CD14-positive monocyte (primary cell): ENCODE results near the gene TRIM29. TPM values are rescaled to one million over a fixed set of nuclear protein-coding genes. Genes with fewer than 3 reads are reported as not detected.

Source experiments
- DNase-seq, 3 donors: peaks; one replicate each; pipeline ENCODE4 v3.0.0-alpha.2; 2011 to 2022
- H2AFZ ChIP-seq: 2 replicates; pipeline ENCODE4 v1.6.0; 2012; ENCODE audit warnings: mild to moderate bottlenecking, low read depth, low read length, inconsistent platforms; ENCODE audit not compliant: insufficient read depth, poor library complexity, severe bottlenecking
- H3K27ac ChIP-seq, 2 donors: 1 replicate in 1 of 2; 2 replicates in 1 of 2; pipeline ENCODE4 v1.5.1; 2012 to 2013; ENCODE audit warnings: low read length in 2 of 2, control low read depth in 1 of 2, inconsistent platforms in 1 of 2, low read depth in 1 of 2, mild to moderate bottlenecking in 1 of 2
- H3K27me3 ChIP-seq, 2 donors: one replicate each; pipeline versions ENCODE4 v1.6.0 to v1.6.1; 2011 to 2013; ENCODE audit warnings: low read length in 2 of 2; ENCODE audit not compliant: control insufficient read depth in 2 of 2, insufficient read depth in 2 of 2
- H3K36me3 ChIP-seq, 2 donors: replicated peaks in 1 of 2; 1 replicate in 1 of 2; 2 replicates in 1 of 2; pipeline versions ENCODE4 v1.5.1 to v1.6.1; 2012 to 2013; ENCODE audit warnings: low read length in 2 of 2, control low read depth in 1 of 2, inconsistent platforms in 1 of 2, mild to moderate bottlenecking in 1 of 2; ENCODE audit not compliant: insufficient read depth in 2 of 2, control insufficient read depth in 1 of 2
- H3K4me1 ChIP-seq, 2 donors: 1 replicate in 1 of 2; 2 replicates in 1 of 2; pipeline versions ENCODE4 v1.5.1 to v1.6.1; 2012 to 2013; ENCODE audit warnings: low read length in 2 of 2, control low read depth in 1 of 2, inconsistent platforms in 1 of 2, mild to moderate bottlenecking in 1 of 2, moderate library complexity in 1 of 2; ENCODE audit not compliant: insufficient read depth in 2 of 2, control insufficient read depth in 1 of 2
- H3K4me2 ChIP-seq: replicated peaks from 2 replicates; pipeline ENCODE3; 2012; ENCODE audit warnings: low read length, moderate library complexity, mild to moderate bottlenecking; ENCODE audit not compliant: poor library complexity, severe bottlenecking; ENCODE audit errors: extremely low read depth
- H3K4me3 ChIP-seq, 3 experiments: fragments of 200-600 bp in 1 of 3; sonication (generic) in 1 of 3; replicated peaks in 1 of 3; 1 replicate in 2 of 3; 2 replicates in 1 of 3; pipeline ENCODE4 v1.5.1; 2011 to 2013; ENCODE audit warnings: low read length in 3 of 3, mild to moderate bottlenecking in 3 of 3, control low read depth in 2 of 3, low read depth in 2 of 3, inconsistent platforms in 1 of 3, moderate library complexity in 1 of 3
- H3K79me2 ChIP-seq: 2 replicates; pipeline ENCODE4 v1.6.0; 2012; ENCODE audit warnings: mild to moderate bottlenecking, control low read depth, inconsistent platforms, low read length, moderate library complexity; ENCODE audit not compliant: insufficient read depth
- H3K9ac ChIP-seq: 2 replicates; pipeline ENCODE4 v1.6.0; 2017; ENCODE audit warnings: low read length, mild to moderate bottlenecking; ENCODE audit not compliant: insufficient read depth, poor library complexity, severe bottlenecking
- H3K9me3 ChIP-seq, 2 donors: replicated peaks in 1 of 2; 1 replicate in 1 of 2; 2 replicates in 1 of 2; pipeline versions ENCODE4 v1.5.1 to v1.6.1; 2012 to 2013; ENCODE audit warnings: low read length in 2 of 2, control low read depth in 1 of 2; ENCODE audit not compliant: control insufficient read depth in 1 of 2, insufficient read depth in 1 of 2
- H4K20me1 ChIP-seq: 2 replicates; pipeline ENCODE4 v1.6.0; 2012; ENCODE audit warnings: mild to moderate bottlenecking, low read length, control low read depth, moderate library complexity; ENCODE audit not compliant: insufficient read depth
- H3K27ac Mint-ChIP-seq, 7 donors: one replicate each; pipeline ENCODE4 v1.8.0; 2020; ENCODE audit warnings: mild to moderate bottlenecking in 7 of 7, mixed read lengths in 7 of 7, moderate library complexity in 6 of 7, inconsistent platforms in 2 of 7
- H3K27me3 Mint-ChIP-seq, 3 donors: one replicate each; pipeline ENCODE4 v1.8.0; 2021 to 2022; ENCODE audit warnings: low read depth in 3 of 3, mild to moderate bottlenecking in 3 of 3, mixed read lengths in 3 of 3, moderate library complexity in 3 of 3, inconsistent platforms in 1 of 3
- H3K36me3 Mint-ChIP-seq, 2 donors: one replicate each; pipeline ENCODE4 v1.8.0; 2020; ENCODE audit warnings: mixed read lengths in 2 of 2, inconsistent platforms in 1 of 2, mild to moderate bottlenecking in 1 of 2
- H3K4me1 Mint-ChIP-seq: one replicate; pipeline ENCODE4 v1.8.0; 2020; ENCODE audit warnings: mild to moderate bottlenecking, mixed read lengths
- H3K4me3 Mint-ChIP-seq, 2 donors: one replicate each; pipeline ENCODE4 v1.8.0; 2020; ENCODE audit warnings: mild to moderate bottlenecking in 2 of 2, mixed read lengths in 2 of 2, moderate library complexity in 1 of 2
- H3K9me3 Mint-ChIP-seq, 7 donors: one replicate each; pipeline ENCODE4 v1.8.0; 2020 to 2022; ENCODE audit warnings: mixed read lengths in 7 of 7, mild to moderate bottlenecking in 6 of 7, moderate library complexity in 6 of 7, inconsistent platforms in 2 of 7
- WGBS: methylation state at CpG from one replicate; pipeline ENCODE4 v1.1.5; 2013; ENCODE audit warnings: missing lambda C conversion rate; ENCODE audit not compliant: insufficient coverage; 5-methylcytosine and 5-hydroxymethylcytosine counted together
- intact Hi-C, 2 donors: fragments of 100-400 bp; cut with micrococcal nuclease; formaldehyde crosslinking; loops; one replicate each; pipeline versions ENCODE4 v1.15.0 to v1.15.1; 2023
- polyA plus RNA-seq, 3 donors: library from polyadenylated mRNA; depleted of rRNA in 1 of 3; unstranded in 2 of 3; stranded (reverse) in 1 of 3; fragments of 300-500 nt in 2 of 3; fragments of >200 nt in 1 of 3; fragmentation: Illumina TruSeq in 2 of 3; gene quantifications; 1 replicate in 2 of 3; 2 replicates in 1 of 3; pipeline ENCODE4 v1.2.3, GENCODE V29; 2012 to 2021
- TF ChIP-seq, protein P1 (sequence below): fragments of 200-600 bp; IDR thresholded peaks from one replicate; pipeline ENCODE4 v1.8.0; 2022; ENCODE audit warnings: antibody characterized with exemption, mild to moderate bottlenecking

Gene TRIM29
- polyA plus RNA-seq, 3 donors = not detected

DNA sequence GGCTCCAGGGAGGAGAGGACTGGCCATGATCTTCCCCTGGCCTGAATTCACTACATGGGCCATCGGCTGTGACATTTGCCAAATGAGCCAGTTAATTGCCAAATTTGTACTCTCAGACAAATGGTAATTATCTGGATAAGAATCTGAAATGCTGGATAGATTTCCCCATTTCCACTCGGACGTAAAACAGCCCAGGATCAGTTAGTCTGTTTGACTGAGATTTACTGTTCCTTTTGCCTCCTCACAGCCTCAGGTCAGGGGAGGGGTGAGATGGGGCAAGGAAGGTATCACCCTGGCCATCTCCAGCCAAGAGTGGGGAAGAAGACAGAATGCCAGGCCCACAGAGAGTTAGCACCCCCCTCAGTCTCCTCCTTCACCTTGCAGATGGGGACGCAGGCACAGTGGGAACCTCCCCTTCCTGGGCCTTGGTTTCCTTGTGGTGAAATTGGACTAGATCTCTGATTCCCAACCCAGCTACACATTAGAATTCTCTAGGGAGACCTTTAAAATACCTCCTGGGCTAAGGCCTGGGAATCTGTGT is 5.2 kb downstream of the TRIM29 start:
- H3K9ac ChIP-seq = no peak overlapping the region
- no peaks in the 10 kb centered on the region for H3K4me1 ChIP-seq
- H3K79me2 ChIP-seq = no peaks in the 10 kb centered on the region
- Mint-ChIP-seq H3K36me3 (no peaks in the 10 kb centered on the region), H3K9me3 (no peaks in the 10 kb centered on the region), H3K4me3 (no peak overlapping the region), H3K4me1 (no peaks in the 10 kb centered on the region), H3K27me3 (peaks cover 1 to 8% (median 5%) of the 10 kb centered on the region in 3 donors), H3K27ac (peak overlapping the region in 1 of 7 donors; percentile 23)
- no peak overlapping the region for H3K27ac ChIP-seq
- no peak overlapping the region for H2AFZ ChIP-seq
- intact Hi-C loops = no loop called here
- H3K36me3 ChIP-seq = no peaks in the 10 kb centered on the region
- H4K20me1 ChIP-seq = no peaks in the 10 kb centered on the region
- no peaks in the 10 kb centered on the region for H3K27me3 ChIP-seq
- no peak overlapping the region for H3K4me2 ChIP-seq
- DNase-seq = no peak
- H3K9me3 ChIP-seq = no peaks in the 10 kb centered on the region
- WGBS = no CpG with 5 or more reads among the region's 4 CpGs
- H3K4me3 ChIP-seq = no peak overlapping the region
- TF ChIP-seq, protein P1, sequence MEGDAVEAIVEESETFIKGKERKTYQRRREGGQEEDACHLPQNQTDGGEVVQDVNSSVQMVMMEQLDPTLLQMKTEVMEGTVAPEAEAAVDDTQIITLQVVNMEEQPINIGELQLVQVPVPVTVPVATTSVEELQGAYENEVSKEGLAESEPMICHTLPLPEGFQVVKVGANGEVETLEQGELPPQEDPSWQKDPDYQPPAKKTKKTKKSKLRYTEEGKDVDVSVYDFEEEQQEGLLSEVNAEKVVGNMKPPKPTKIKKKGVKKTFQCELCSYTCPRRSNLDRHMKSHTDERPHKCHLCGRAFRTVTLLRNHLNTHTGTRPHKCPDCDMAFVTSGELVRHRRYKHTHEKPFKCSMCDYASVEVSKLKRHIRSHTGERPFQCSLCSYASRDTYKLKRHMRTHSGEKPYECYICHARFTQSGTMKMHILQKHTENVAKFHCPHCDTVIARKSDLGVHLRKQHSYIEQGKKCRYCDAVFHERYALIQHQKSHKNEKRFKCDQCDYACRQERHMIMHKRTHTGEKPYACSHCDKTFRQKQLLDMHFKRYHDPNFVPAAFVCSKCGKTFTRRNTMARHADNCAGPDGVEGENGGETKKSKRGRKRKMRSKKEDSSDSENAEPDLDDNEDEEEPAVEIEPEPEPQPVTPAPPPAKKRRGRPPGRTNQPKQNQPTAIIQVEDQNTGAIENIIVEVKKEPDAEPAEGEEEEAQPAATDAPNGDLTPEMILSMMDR = no peak

DNA sequence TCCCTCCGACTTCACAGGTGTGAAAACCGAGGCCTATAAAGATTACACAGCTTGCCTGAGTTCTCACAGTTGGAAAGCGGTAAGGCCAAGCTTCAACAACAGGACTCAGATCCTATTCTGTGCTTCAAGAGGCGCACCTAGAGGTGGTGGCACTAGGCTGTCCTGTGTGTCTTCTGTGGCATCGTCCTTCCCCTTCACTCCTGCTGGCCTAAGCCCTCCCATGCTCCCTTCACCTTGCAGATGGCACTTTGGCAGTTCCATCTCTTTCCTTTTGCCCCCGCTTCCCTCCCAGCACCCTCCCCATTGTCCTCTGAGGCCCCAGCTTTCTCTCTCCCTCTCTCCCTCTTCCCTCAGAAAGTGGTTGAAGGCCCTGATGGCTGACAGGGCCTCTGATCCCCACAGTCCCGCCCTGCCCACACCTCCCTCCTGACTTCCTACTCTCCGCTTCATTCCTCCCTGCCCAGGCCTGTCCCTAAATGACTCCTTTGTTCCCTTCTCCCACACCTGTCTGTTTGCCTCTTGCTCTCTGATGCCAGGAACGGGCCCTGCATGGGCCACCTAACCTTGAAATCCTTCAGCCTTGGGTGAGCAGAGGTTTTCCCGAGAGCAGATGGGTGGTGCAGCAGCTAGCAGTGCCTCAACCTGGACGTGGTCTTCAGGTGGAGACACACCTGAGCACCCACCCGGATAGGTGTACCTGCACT is 5.8 kb downstream of the TRIM29 start:
- Mint-ChIP-seq H3K4me1 (no peaks in the 10 kb centered on the region), H3K27ac (peak overlapping the region in 1 of 7 donors; percentile 23)
- DNase-seq = no peak

More for the DNA sequence above, 5.8 kb downstream of the TRIM29 start:
- Histone ChIP-seq H3K4me3 (no peak overlapping the region), H3K4me2 (no peak overlapping the region), H3K79me2 (no peaks in the 10 kb centered on the region), H3K27me3 (no peaks in the 10 kb centered on the region), H3K9me3 (no peaks in the 10 kb centered on the region), H4K20me1 (no peaks in the 10 kb centered on the region), H3K4me1 (no peaks in the 10 kb centered on the region), H3K27ac (no peak overlapping the region), H3K9ac (no peak overlapping the region), H3K36me3 (no peaks in the 10 kb centered on the region), H2AFZ (no peak overlapping the region)
- Mint-ChIP-seq H3K36me3 (no peaks in the 10 kb centered on the region), H3K4me3 (no peak overlapping the region), H3K27me3 (peaks cover 1 to 8% (median 5%) of the 10 kb centered on the region in 3 donors), H3K9me3 (no peaks in the 10 kb centered on the region)
- TF ChIP-seq, protein P1 = no peak
- WGBS = 81% methylated on average over 11 of the region's 12 CpGs
- intact Hi-C loops = no loop called here
